ENCODE data around the gene BICD1.

- TF ChIP-seq CTCF (IDR thresholded peaks at IDR 0.05; ENCODE audit: borderline replicate concordance, extremely low read depth, low read length, poor library complexity, severe bottlenecking), result no peak
- TF ChIP-seq EZH2 (IDR thresholded peaks at IDR 0.05; ENCODE audit: borderline replicate concordance, low read depth, low read length, severe bottlenecking), result no peak
These were observed 159.3 kb downstream of the BICD1 start for GRCh38 chr12:32265951-32266350.

Measured in DND-41 (cell line).